ENCODE results near the gene COA6.
"Not testable (repeated sequence)": the region's sequence is repeated elsewhere in the genome, so short reads cannot be mapped to it uniquely, and the experiment has no call there.

COA6 gene

GRCh38 chr1:234373064-234373958, at the start of gene COA6:
Gene COA6, plus strand, starts transcription at chr1:234373456. Its CDS starts 11 bp downstream, at chr1:234373467.
- DNase-seq, result peak; percentile 95 to 96

GRCh38 chr1:234324821-234325220, 48.4 kb upstream of the COA6 start:
- no peak for DNase-seq

GRCh38 chr1:234325878-234326496, 47.3 kb upstream of the COA6 start:
- DNase-seq, result no peak

- peak; percentile 64 to 73 for DNase-seq
These were observed 46.5 kb upstream of the COA6 start for GRCh38 chr1:234326497-234327366.

- no peak for DNase-seq
These were observed 45.6 kb upstream of the COA6 start for GRCh38 chr1:234327577-234328164.

GRCh38 chr1:234330843-234331215, 42.4 kb upstream of the COA6 start:
- no peak for DNase-seq

- no peak for DNase-seq
These were observed 41.7 kb upstream of the COA6 start for GRCh38 chr1:234331507-234331906.

- DNase-seq, result no peak
These were observed 36.9 kb upstream of the COA6 start for GRCh38 chr1:234336359-234336758.

- no peak for DNase-seq
These were observed 36.0 kb upstream of the COA6 start for GRCh38 chr1:234337233-234337632.

GRCh38 chr1:234340528-234340927, 32.7 kb upstream of the COA6 start:
- DNase-seq, result no peak

GRCh38 chr1:234342774-234343173, 30.5 kb upstream of the COA6 start:
- no peak for DNase-seq

GRCh38 chr1:234345237-234345636, 28.0 kb upstream of the COA6 start:
- DNase-seq, result no peak

- no peak for DNase-seq
These were observed 24.3 kb upstream of the COA6 start for GRCh38 chr1:234348964-234349363.

GRCh38 chr1:234355782-234356510, 17.3 kb upstream of the COA6 start:
- DNase-seq, result no peak

- not testable (repeated sequence) for DNase-seq
These were observed 16.5 kb upstream of the COA6 start for GRCh38 chr1:234356615-234357269.

GRCh38 chr1:234357831-234358230, 15.4 kb upstream of the COA6 start:
- no peak for DNase-seq

- DNase-seq, result no peak
These were observed 12.1 kb upstream of the COA6 start for GRCh38 chr1:234361102-234361603.

- DNase-seq, result no peak
These were observed 10.7 kb upstream of the COA6 start for GRCh38 chr1:234362558-234362957.

- no peak for DNase-seq
These were observed 4.8 kb upstream of the COA6 start for GRCh38 chr1:234368320-234369032.

- no peak for DNase-seq
These were observed 4.2 kb upstream of the COA6 start for GRCh38 chr1:234369033-234369430.

GRCh38 chr1:234369784-234370183, 3.5 kb upstream of the COA6 start:
- no peak for DNase-seq

Measured in Kasumi-1 (cell line).